ENCODE measurements around the gene HPRT1.

The HPRT1 gene

GRCh38 chrX:134513091-134513490 lies 53.1 kb downstream of the HPRT1 start:
- Mint-ChIP-seq H3K9me3 (ENCODE audit: low read depth) (no peaks in the 10 kb centered on the region), H3K4me3 (no peak overlapping the region), H3K4me1 (ENCODE audit: low read depth) (no peaks in the 10 kb centered on the region), H3K36me3 (peaks cover 4% of the 10 kb centered on the region), H3K27ac (no peak overlapping the region), H3K27me3 (no peaks in the 10 kb centered on the region)

GRCh38 chrX:134520860-134521390 lies 61.0 kb downstream of the HPRT1 start:
- no peak overlapping the region for H3K27ac Mint-ChIP-seq
- H3K27me3 Mint-ChIP-seq = no peaks in the 10 kb centered on the region
- no peaks in the 10 kb centered on the region for H3K9me3 Mint-ChIP-seq (ENCODE audit: low read depth)
- H3K36me3 Mint-ChIP-seq = no peaks in the 10 kb centered on the region
- peaks cover 5% of the 10 kb centered on the region for H3K4me1 Mint-ChIP-seq (ENCODE audit: low read depth)
- no peak overlapping the region for H3K4me3 Mint-ChIP-seq

- H3K27ac Mint-ChIP-seq = no peak overlapping the region
- no peaks in the 10 kb centered on the region for H3K9me3 Mint-ChIP-seq (ENCODE audit: low read depth)
- H3K4me3 Mint-ChIP-seq = no peak overlapping the region
- H3K36me3 Mint-ChIP-seq = no peaks in the 10 kb centered on the region
- no peaks in the 10 kb centered on the region for H3K27me3 Mint-ChIP-seq
- peaks cover 5% of the 10 kb centered on the region for H3K4me1 Mint-ChIP-seq (ENCODE audit: low read depth)
Observed at GRCh38 chrX:134524181-134524580, 64.2 kb downstream of the HPRT1 start.

- Mint-ChIP-seq H3K4me3 (no peak overlapping the region), H3K36me3 (no peaks in the 10 kb centered on the region), H3K27ac (no peak overlapping the region), H3K4me1 (ENCODE audit: low read depth) (peaks cover 5% of the 10 kb centered on the region), H3K27me3 (no peaks in the 10 kb centered on the region), H3K9me3 (ENCODE audit: low read depth) (no peaks in the 10 kb centered on the region)
Observed at GRCh38 chrX:134525086-134525792, 65.3 kb downstream of the HPRT1 start.

- no peaks in the 10 kb centered on the region for H3K36me3 Mint-ChIP-seq
- no peaks in the 10 kb centered on the region for H3K27me3 Mint-ChIP-seq
- no peak overlapping the region for H3K4me3 Mint-ChIP-seq
- H3K9me3 Mint-ChIP-seq (ENCODE audit: low read depth) = no peaks in the 10 kb centered on the region
- H3K27ac Mint-ChIP-seq = no peak overlapping the region
- peaks cover 5% of the 10 kb centered on the region for H3K4me1 Mint-ChIP-seq (ENCODE audit: low read depth)
Observed at GRCh38 chrX:134526399-134526798, 66.4 kb downstream of the HPRT1 start.

- Mint-ChIP-seq H3K4me3 (no peak overlapping the region), H3K9me3 (ENCODE audit: low read depth) (no peaks in the 10 kb centered on the region), H3K27ac (no peak overlapping the region), H3K36me3 (no peaks in the 10 kb centered on the region), H3K27me3 (no peaks in the 10 kb centered on the region), H3K4me1 (ENCODE audit: low read depth) (no peaks in the 10 kb centered on the region)
Observed at GRCh38 chrX:134528960-134529359, 69.0 kb downstream of the HPRT1 start.

GRCh38 chrX:134529481-134529880 lies 69.5 kb downstream of the HPRT1 start:
- Mint-ChIP-seq H3K27me3 (no peaks in the 10 kb centered on the region), H3K36me3 (no peaks in the 10 kb centered on the region), H3K4me1 (ENCODE audit: low read depth) (no peaks in the 10 kb centered on the region), H3K4me3 (no peak overlapping the region), H3K27ac (no peak overlapping the region), H3K9me3 (ENCODE audit: low read depth) (no peaks in the 10 kb centered on the region)

GRCh38 chrX:134530845-134531244 lies 70.9 kb downstream of the HPRT1 start:
- no peak overlapping the region for H3K27ac Mint-ChIP-seq
- no peaks in the 10 kb centered on the region for H3K4me1 Mint-ChIP-seq (ENCODE audit: low read depth)
- no peak overlapping the region for H3K4me3 Mint-ChIP-seq
- H3K27me3 Mint-ChIP-seq = no peaks in the 10 kb centered on the region
- no peaks in the 10 kb centered on the region for H3K36me3 Mint-ChIP-seq
- H3K9me3 Mint-ChIP-seq (ENCODE audit: low read depth) = no peaks in the 10 kb centered on the region

GRCh38 chrX:134533352-134533751 lies 73.4 kb downstream of the HPRT1 start:
- no peaks in the 10 kb centered on the region for H3K36me3 Mint-ChIP-seq
- no peaks in the 10 kb centered on the region for H3K27me3 Mint-ChIP-seq
- no peak overlapping the region for H3K4me3 Mint-ChIP-seq
- no peak overlapping the region for H3K27ac Mint-ChIP-seq
- H3K9me3 Mint-ChIP-seq (ENCODE audit: low read depth) = no peaks in the 10 kb centered on the region
- no peaks in the 10 kb centered on the region for H3K4me1 Mint-ChIP-seq (ENCODE audit: low read depth)

- H3K9me3 Mint-ChIP-seq (ENCODE audit: low read depth) = no peaks in the 10 kb centered on the region
- no peaks in the 10 kb centered on the region for H3K27me3 Mint-ChIP-seq
- no peak overlapping the region for H3K4me3 Mint-ChIP-seq
- no peaks in the 10 kb centered on the region for H3K36me3 Mint-ChIP-seq
- no peaks in the 10 kb centered on the region for H3K4me1 Mint-ChIP-seq (ENCODE audit: low read depth)
- no peak overlapping the region for H3K27ac Mint-ChIP-seq
Observed at GRCh38 chrX:134533952-134534351, 74.0 kb downstream of the HPRT1 start.

GRCh38 chrX:134537179-134537955 lies 77.4 kb downstream of the HPRT1 start:
- no peaks in the 10 kb centered on the region for H3K9me3 Mint-ChIP-seq (ENCODE audit: low read depth)
- H3K27me3 Mint-ChIP-seq = no peaks in the 10 kb centered on the region
- no peak overlapping the region for H3K27ac Mint-ChIP-seq
- H3K4me1 Mint-ChIP-seq (ENCODE audit: low read depth) = no peaks in the 10 kb centered on the region
- no peaks in the 10 kb centered on the region for H3K36me3 Mint-ChIP-seq
- H3K4me3 Mint-ChIP-seq = no peak overlapping the region

GRCh38 chrX:134538316-134538715 lies 78.4 kb downstream of the HPRT1 start:
- no peaks in the 10 kb centered on the region for H3K36me3 Mint-ChIP-seq
- H3K4me3 Mint-ChIP-seq = no peak overlapping the region
- no peaks in the 10 kb centered on the region for H3K27me3 Mint-ChIP-seq
- no peak overlapping the region for H3K27ac Mint-ChIP-seq
- peaks cover 2% of the 10 kb centered on the region for H3K4me1 Mint-ChIP-seq (ENCODE audit: low read depth)
- no peaks in the 10 kb centered on the region for H3K9me3 Mint-ChIP-seq (ENCODE audit: low read depth)

- no peaks in the 10 kb centered on the region for H3K36me3 Mint-ChIP-seq
- peaks cover 6% of the 10 kb centered on the region for H3K4me1 Mint-ChIP-seq (ENCODE audit: low read depth)
- H3K4me3 Mint-ChIP-seq = no peak overlapping the region
- H3K27ac Mint-ChIP-seq = no peak overlapping the region
- H3K9me3 Mint-ChIP-seq (ENCODE audit: low read depth) = no peaks in the 10 kb centered on the region
- H3K27me3 Mint-ChIP-seq = peaks cover 3% of the 10 kb centered on the region
Observed at GRCh38 chrX:134541906-134542305, 81.9 kb downstream of the HPRT1 start.

GRCh38 chrX:134542485-134542884 lies 82.5 kb downstream of the HPRT1 start:
- Mint-ChIP-seq H3K27me3 (peaks cover 3% of the 10 kb centered on the region), H3K27ac (no peak overlapping the region), H3K9me3 (ENCODE audit: low read depth) (no peaks in the 10 kb centered on the region), H3K4me3 (no peak overlapping the region), H3K36me3 (no peaks in the 10 kb centered on the region), H3K4me1 (ENCODE audit: low read depth) (peaks cover 6% of the 10 kb centered on the region)

- no peak overlapping the region for H3K4me3 Mint-ChIP-seq
- no peak overlapping the region for H3K27ac Mint-ChIP-seq
- H3K27me3 Mint-ChIP-seq = peaks cover 7% of the 10 kb centered on the region
- no peaks in the 10 kb centered on the region for H3K36me3 Mint-ChIP-seq
- no peaks in the 10 kb centered on the region for H3K9me3 Mint-ChIP-seq (ENCODE audit: low read depth)
- H3K4me1 Mint-ChIP-seq (ENCODE audit: low read depth) = peaks cover 10% of the 10 kb centered on the region
Observed at GRCh38 chrX:134543288-134543687, 83.3 kb downstream of the HPRT1 start.

All from activated naive CD8-positive, alpha-beta T cell (primary cell).